Measurements from ENCODE around the gene TRAM2.
A peak's percentile ranks its signal among the peaks of the same experiment; 100 is the strongest.

TRAM2 gene

GRCh38 chr6:52577022-52577777 lies at the start of gene TRAM2:
TSS of gene TRAM2 (minus strand) at chr6:52577060. CDS start at chr6:52576915, 145 bp downstream.
- peak; percentile 68 for DNase-seq

GRCh38 chr6:52622810-52623209 lies 46.0 kb upstream of the TRAM2 start:
- DNase-seq, result no peak

GRCh38 chr6:52621631-52622030 lies 44.8 kb upstream of the TRAM2 start:
- DNase-seq, result no peak

GRCh38 chr6:52620906-52621190 lies 44.0 kb upstream of the TRAM2 start:
- no peak for DNase-seq

GRCh38 chr6:52620055-52620905 lies 43.4 kb upstream of the TRAM2 start:
- DNase-seq, result no peak

GRCh38 chr6:52617087-52617486 lies 40.2 kb upstream of the TRAM2 start:
- DNase-seq, result no peak

GRCh38 chr6:52616059-52616690 lies 39.3 kb upstream of the TRAM2 start:
- DNase-seq, result no peak

GRCh38 chr6:52612336-52613054 lies 35.6 kb upstream of the TRAM2 start:
- DNase-seq, result no peak

GRCh38 chr6:52611833-52612232 lies 35.0 kb upstream of the TRAM2 start:
- no peak for DNase-seq

GRCh38 chr6:52610745-52611355 lies 34.0 kb upstream of the TRAM2 start:
- no peak for DNase-seq

- DNase-seq, result no peak
Observed at GRCh38 chr6:52610011-52610410, 33.2 kb upstream of the TRAM2 start.

- no peak for DNase-seq
Observed at GRCh38 chr6:52605610-52606185, 28.8 kb upstream of the TRAM2 start.

- DNase-seq, result no peak
Observed at GRCh38 chr6:52603000-52603795, 26.3 kb upstream of the TRAM2 start.

- DNase-seq, result no peak
Observed at GRCh38 chr6:52598824-52599190, 21.9 kb upstream of the TRAM2 start.

GRCh38 chr6:52598123-52598823 lies 21.4 kb upstream of the TRAM2 start:
- no peak for DNase-seq

- no peak for DNase-seq
Observed at GRCh38 chr6:52597738-52598122, 20.9 kb upstream of the TRAM2 start.

GRCh38 chr6:52596371-52597028 lies 19.6 kb upstream of the TRAM2 start:
- no peak for DNase-seq

- DNase-seq, result no peak
Observed at GRCh38 chr6:52595796-52596130, 18.9 kb upstream of the TRAM2 start.

GRCh38 chr6:52595000-52595795 lies 18.3 kb upstream of the TRAM2 start:
- no peak for DNase-seq

- no peak for DNase-seq
Observed at GRCh38 chr6:52594221-52594620, 17.4 kb upstream of the TRAM2 start.
